Esophagus squamous epithelium (tissue), 5 donors: Measurements from ENCODE around the gene HOXD13. TPM values are rescaled to one million over a fixed set of nuclear protein-coding genes. Genes with fewer than 3 reads are reported as not detected.

Experiments
- DNase-seq: peaks from one replicate; lab custom pipeline; 2025; lab: John Stamatoyannopoulos, UW
- H3K27ac ChIP-seq, 4 donors: fragments of 200-600 bp; sonication (generic); one replicate each; pipeline ENCODE4 v1.5.1; 2016 to 2019; ENCODE audit warnings: mild to moderate bottlenecking in 1 of 4
- H3K27me3 ChIP-seq, 4 donors: fragments of 200-600 bp; sonication (generic); 1 replicate in 3 of 4; 2 replicates in 1 of 4; pipeline versions ENCODE4 v1.5.1 to v1.6.0; 2017 to 2021; ENCODE audit warnings: antibody characterized with exemption in 1 of 4
- H3K36me3 ChIP-seq, 3 donors: fragments of 200-600 bp; sonication (generic); one replicate each; pipeline ENCODE4 v1.5.1; 2016 to 2019
- H3K4me1 ChIP-seq, 3 donors: fragments of 200-600 bp; sonication (generic); one replicate each; pipeline ENCODE4 v1.5.1; 2017 to 2019
- H3K4me3 ChIP-seq, 4 donors: fragments of 200-600 bp; sonication (generic); 1 replicate in 3 of 4; 2 replicates in 1 of 4; pipeline ENCODE4 v1.5.1; 2016 to 2019; ENCODE audit warnings: mild to moderate bottlenecking in 2 of 4, moderate library complexity in 1 of 4
- H3K9me3 ChIP-seq, 3 donors: fragments of 200-600 bp; sonication (generic); one replicate each; pipeline ENCODE4 v1.5.1; 2016 to 2019
- POLR2A ChIP-seq, 4 donors: fragments of 450-650 bp; IDR thresholded peaks; one replicate each; pipeline ENCODE4 v1.6.1; 2017; ENCODE audit warnings: antibody characterized with exemption in 4 of 4, mild to moderate bottlenecking in 4 of 4, moderate library complexity in 3 of 4
- WGBS, 2 donors: methylation state at CpG; one replicate each; pipeline ENCODE4 v1.1.5; 2018; 5-methylcytosine and 5-hydroxymethylcytosine counted together
- intact Hi-C: fragments of 100-400 bp; cut with DNase I; formaldehyde crosslinking; loops from one replicate; pipeline ENCODE4 v1.15.0; 2022
- total RNA-seq, 4 donors: library from RNA; depleted of rRNA; stranded (reverse); fragments of >200 nt; gene quantifications; one replicate each; pipeline ENCODE4 v1.1.0, GENCODE V29; 2016
- TF ChIP-seq, protein P1 (sequence below), 6 experiments: fragments of 450-650 bp in 4 of 6; fragments of 200-600 bp in 2 of 6; sonication (generic) in 2 of 6; IDR thresholded peaks; one replicate each; pipeline ENCODE4 v1.5.1; 2016 to 2019; ENCODE audit warnings: antibody characterized with exemption in 6 of 6, mild to moderate bottlenecking in 4 of 6, moderate library complexity in 4 of 6
- donor health status: DM: yes; HTN: yes; CAD: no.

HOXD13 gene
- total RNA-seq, 4 donors from 2014 or later, result not detected

DNA sequence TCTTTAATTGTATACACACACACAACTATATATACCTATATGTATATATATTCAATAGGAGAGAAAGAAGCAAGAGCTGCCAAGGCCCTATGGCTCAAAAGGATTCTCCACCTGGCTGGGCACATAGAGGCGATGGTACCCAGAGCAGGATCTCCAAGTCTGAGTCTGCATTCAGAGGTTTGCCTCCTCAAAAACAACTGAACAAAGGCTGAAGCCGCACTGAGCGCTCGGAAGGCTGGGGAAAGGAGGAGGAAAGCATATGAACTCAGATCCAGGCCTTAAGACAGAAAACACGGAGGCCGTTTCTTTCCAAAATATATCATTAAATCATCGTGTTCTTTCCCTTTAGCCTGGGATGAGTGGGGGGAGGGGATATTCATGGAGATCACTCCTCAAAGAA, 10.7 kb downstream of the HOXD13 start:
- 37 to 40% methylated on average over 7 of the region's 7 CpGs for WGBS, 2 donors
- TF ChIP-seq, protein P1, sequence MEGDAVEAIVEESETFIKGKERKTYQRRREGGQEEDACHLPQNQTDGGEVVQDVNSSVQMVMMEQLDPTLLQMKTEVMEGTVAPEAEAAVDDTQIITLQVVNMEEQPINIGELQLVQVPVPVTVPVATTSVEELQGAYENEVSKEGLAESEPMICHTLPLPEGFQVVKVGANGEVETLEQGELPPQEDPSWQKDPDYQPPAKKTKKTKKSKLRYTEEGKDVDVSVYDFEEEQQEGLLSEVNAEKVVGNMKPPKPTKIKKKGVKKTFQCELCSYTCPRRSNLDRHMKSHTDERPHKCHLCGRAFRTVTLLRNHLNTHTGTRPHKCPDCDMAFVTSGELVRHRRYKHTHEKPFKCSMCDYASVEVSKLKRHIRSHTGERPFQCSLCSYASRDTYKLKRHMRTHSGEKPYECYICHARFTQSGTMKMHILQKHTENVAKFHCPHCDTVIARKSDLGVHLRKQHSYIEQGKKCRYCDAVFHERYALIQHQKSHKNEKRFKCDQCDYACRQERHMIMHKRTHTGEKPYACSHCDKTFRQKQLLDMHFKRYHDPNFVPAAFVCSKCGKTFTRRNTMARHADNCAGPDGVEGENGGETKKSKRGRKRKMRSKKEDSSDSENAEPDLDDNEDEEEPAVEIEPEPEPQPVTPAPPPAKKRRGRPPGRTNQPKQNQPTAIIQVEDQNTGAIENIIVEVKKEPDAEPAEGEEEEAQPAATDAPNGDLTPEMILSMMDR (IDR thresholded peaks at IDR 0.05), result no peak
- no peak for TF ChIP-seq POLR2A (IDR thresholded peaks at IDR 0.05)
- H3K9me3 ChIP-seq, result no peaks in the 10 kb centered on the region
- no peak overlapping the region for H3K27ac ChIP-seq
- no peak for DNase-seq
- H3K36me3 ChIP-seq, result no peaks in the 10 kb centered on the region
- no peak overlapping the region for H3K4me3 ChIP-seq
- peaks cover 40 to 100% (median 81%) of the 10 kb centered on the region in 4 donors for H3K27me3 ChIP-seq
- H3K4me1 ChIP-seq, result peaks cover 24 to 61% (median 30%) of the 10 kb centered on the region in 3 donors
- intact Hi-C loops, result no loop called here

DNA sequence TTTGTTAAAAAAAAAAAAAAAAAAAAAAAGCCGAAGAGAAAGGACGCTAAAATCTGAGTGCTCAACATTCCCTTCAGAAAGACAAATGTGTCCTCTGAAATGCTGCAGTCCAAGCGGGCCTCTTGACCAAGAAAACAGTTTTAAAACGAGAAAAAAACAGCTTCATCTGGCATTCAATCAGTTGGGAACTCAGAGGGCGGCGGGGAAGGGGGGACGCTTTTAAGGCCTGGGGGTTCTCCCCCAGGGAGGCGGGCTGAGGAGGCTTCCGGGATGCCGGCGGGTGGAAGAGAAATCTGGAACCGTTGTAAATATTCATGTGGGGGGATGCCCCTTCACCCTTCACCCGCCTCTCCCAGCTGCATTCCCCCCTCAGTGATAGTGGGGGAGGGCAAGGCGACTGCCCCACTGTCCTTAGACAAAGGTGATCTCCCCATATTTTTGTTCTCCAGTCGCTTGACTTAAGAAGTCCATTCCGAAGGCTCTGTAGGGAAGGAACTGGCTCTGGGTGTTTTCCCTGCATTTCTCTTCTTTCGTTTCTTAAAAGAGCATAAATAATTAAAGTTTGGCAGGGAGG, 11.3 kb downstream of the HOXD13 start:
- peak overlapping the region in 1 of 4 donors; percentile 45 for H3K4me3 ChIP-seq
- intact Hi-C loops, result no loop called here
- peaks cover 35 to 100% (median 81%) of the 10 kb centered on the region in 4 donors for H3K27me3 ChIP-seq
- no peak for DNase-seq
- no peaks in the 10 kb centered on the region for H3K36me3 ChIP-seq
- no peaks in the 10 kb centered on the region for H3K9me3 ChIP-seq
- H3K4me1 ChIP-seq, result peaks cover 18 to 61% (median 30%) of the 10 kb centered on the region in 3 donors
- WGBS, 2 donors, result 6 to 7% methylated on average over 14 to 17 of the region's 17 CpGs
- TF ChIP-seq, protein P1 (IDR thresholded peaks at IDR 0.05), result no peak
- TF ChIP-seq POLR2A (IDR thresholded peaks at IDR 0.05), result no peak
- no peak overlapping the region for H3K27ac ChIP-seq

DNA sequence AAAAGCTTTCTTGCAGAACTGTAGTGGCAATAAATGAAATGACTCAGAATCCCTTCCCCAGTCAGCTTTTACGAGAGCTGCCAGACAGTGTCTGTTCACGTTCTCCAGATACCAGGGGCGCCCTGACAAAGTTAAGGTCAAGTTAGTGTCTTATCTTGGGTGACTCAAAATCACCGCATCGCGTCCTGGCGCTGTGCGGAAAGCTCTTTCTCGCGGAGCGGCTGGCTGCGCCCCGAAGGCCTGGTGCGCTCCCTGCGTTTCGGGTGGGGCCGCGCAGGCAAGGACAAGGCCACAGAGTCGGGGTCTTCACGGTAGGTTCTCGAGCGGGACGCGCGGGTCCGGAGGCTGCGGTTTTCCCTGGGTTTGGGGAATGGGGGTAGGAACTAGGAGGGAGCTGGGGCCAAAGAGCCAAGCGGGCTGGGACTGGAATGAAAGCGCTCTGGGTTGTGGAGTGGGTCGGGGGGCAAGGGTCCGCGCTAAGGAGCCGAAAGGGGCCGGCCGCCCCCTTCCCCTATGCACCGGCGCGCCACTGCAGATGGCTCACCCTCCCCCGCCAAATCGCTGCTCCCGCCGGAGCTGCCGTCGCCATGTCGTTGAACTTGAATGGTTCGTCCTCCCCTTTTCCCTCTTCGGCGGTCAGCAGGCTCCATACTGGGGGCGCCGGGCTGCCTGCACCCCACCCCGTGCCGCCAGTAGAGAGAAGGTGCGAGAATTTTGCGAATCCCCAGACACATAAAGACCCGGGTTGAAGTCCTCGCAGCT, 12.0 kb downstream of the HOXD13 start:
- Histone ChIP-seq H3K9me3 (no peaks in the 10 kb centered on the region), H3K36me3 (no peaks in the 10 kb centered on the region), H3K4me1 (peaks cover 18 to 61% (median 31%) of the 10 kb centered on the region in 3 donors), H3K27me3 (peaks cover 35 to 100% (median 80%) of the 10 kb centered on the region in 4 donors), H3K4me3 (peak overlapping the region in 1 of 4 donors; percentile 45), H3K27ac (no peak overlapping the region)
- no peak for DNase-seq
- WGBS, 2 donors, result 8 to 16% methylated on average over 7 to 20 of the region's 56 CpGs
- TF ChIP-seq, protein P1 (IDR thresholded peaks at IDR 0.05), result no peak
- no peak for TF ChIP-seq POLR2A (IDR thresholded peaks at IDR 0.05)
- intact Hi-C loops, result no loop called here

DNA sequence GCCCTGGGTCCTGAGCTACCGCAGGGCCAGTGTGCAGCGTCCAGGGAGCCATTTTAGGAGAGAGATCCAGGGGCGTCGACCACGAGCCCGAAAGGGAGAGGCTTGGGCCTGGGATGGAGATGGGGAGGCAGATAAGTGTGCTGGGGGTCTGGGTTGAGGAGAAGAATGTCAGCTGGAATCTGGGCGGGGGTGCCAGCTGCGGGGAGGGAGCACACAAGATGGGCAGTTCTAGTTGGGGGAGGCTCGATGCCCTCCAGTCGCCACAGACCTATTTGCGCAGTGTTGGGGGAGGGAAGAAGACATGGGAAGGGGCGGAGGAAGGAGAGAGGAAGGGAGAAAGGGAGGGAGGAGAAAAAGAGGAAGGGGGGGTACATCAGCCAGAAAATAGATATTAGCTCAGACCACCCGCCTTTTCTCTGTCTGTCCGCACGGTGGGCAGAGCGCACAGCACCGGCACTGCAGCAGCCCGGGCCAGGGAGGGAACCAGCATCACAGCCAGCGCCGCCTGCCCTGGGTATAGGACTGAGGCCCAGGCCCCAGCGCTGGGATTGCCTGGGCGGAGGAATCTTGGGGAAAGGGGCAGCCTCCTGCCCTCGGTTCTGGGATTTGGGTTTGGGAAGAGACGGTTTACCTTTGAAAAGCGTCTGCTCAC, 12.7 kb downstream of the HOXD13 start:
- H3K27ac ChIP-seq, result no peak overlapping the region
- peaks cover 29 to 100% (median 80%) of the 10 kb centered on the region in 4 donors for H3K27me3 ChIP-seq
- no peak for DNase-seq
- TF ChIP-seq, protein P1 (IDR thresholded peaks at IDR 0.05), result no peak
- H3K4me3 ChIP-seq, result peak overlapping the region in 1 of 4 donors; percentile 45
- 11 to 20% methylated on average over 18 to 21 of the region's 25 CpGs for WGBS, 2 donors
- H3K36me3 ChIP-seq, result no peaks in the 10 kb centered on the region
- peaks cover 18 to 54% (median 31%) of the 10 kb centered on the region in 3 donors for H3K4me1 ChIP-seq
- H3K9me3 ChIP-seq, result no peaks in the 10 kb centered on the region
- intact Hi-C loops, result no loop called here
